Measurements from ENCODE around the gene PRM2. TPM values are rescaled to one million over a fixed set of nuclear protein-coding genes. Genes with fewer than 3 reads are reported as not detected.
A peak's percentile ranks its signal among the peaks of the same experiment; 100 is the strongest.

Gene PRM2
- total and polyA plus RNA-seq, 2 experiments from 2014 or later = not detected

GRCh38 chr16:11296706-11297491 is 20.6 kb upstream of the PRM2 start:
- no peak for TF ChIP-seq EZH2phosphoT487 (IDR thresholded peaks at IDR 0.05; ENCODE audit: insufficient read depth, low read depth)
- no peaks in the 10 kb centered on the region for H3K79me2 ChIP-seq (ENCODE audit: insufficient read depth)
- no peaks in the 10 kb centered on the region for H3K36me3 ChIP-seq (ENCODE audit: low read depth)
- no peaks in the 10 kb centered on the region for H4K20me1 ChIP-seq (ENCODE audit: insufficient read depth)
- no peak overlapping the region for H3K27ac ChIP-seq
- no peaks in the 10 kb centered on the region for H3K9me2 ChIP-seq (ENCODE audit: insufficient read depth)
- no peak for DNase-seq
- in situ Hi-C loops (cut with MboI) = no loop called here
- H2AFZ ChIP-seq = no peak overlapping the region
- peaks cover 9% of the 10 kb centered on the region; the same call in 1 of the 2 replicates for H3K4me1 ChIP-seq (ENCODE audit: insufficient read depth)
- 56 to 61% methylated on average over 10 of the region's 10 CpGs for WGBS, 2 experiments (ENCODE audit: low coverage in 1 of 2, low lambda C conversion rate in 2 of 2, missing lambda C conversion rate in 2 of 2)
- H3K27me3 ChIP-seq (replicated peaks; ENCODE audit: insufficient read depth) = no peaks in the 10 kb centered on the region
- peak overlapping the region; percentile 36; the same call in 1 of the 2 replicates for H3K4me3 ChIP-seq
- H3F3A ChIP-seq (ENCODE audit: insufficient read depth) = 0 out of 2 replicates have a peak, but pooled peaks cover 4% of the 10 kb centered on the region
- H3K9ac ChIP-seq = 0 out of 2 replicates have a peak overlapping the region, but pooled peaks have one; percentile 5
- peak overlapping the region; percentile 50 for H3K4me2 ChIP-seq (ENCODE audit: unreplicated experiment)
- no peaks in the 10 kb centered on the region for H3K9me3 ChIP-seq (ENCODE audit: low read depth)

- Histone ChIP-seq H3K4me2 (ENCODE audit: unreplicated experiment) (no peak overlapping the region), H4K20me1 (ENCODE audit: insufficient read depth) (no peaks in the 10 kb centered on the region), H3K4me3 (no peak overlapping the region), H3K36me3 (ENCODE audit: low read depth) (no peaks in the 10 kb centered on the region), H3K9me3 (ENCODE audit: low read depth) (no peaks in the 10 kb centered on the region), H3K9ac (no peak overlapping the region), H3K9me2 (ENCODE audit: insufficient read depth) (no peaks in the 10 kb centered on the region), H3K27me3 (replicated peaks; ENCODE audit: insufficient read depth) (no peaks in the 10 kb centered on the region; the same call in 1 of the 2 replicates), H3K79me2 (ENCODE audit: insufficient read depth) (no peaks in the 10 kb centered on the region), H3F3A (ENCODE audit: insufficient read depth) (0 out of 2 replicates have a peak, but pooled peaks cover 4% of the 10 kb centered on the region), H2AFZ (no peak overlapping the region), H3K4me1 (ENCODE audit: insufficient read depth) (peaks cover 9% of the 10 kb centered on the region; the same call in 1 of the 2 replicates), H3K27ac (no peak overlapping the region)
- 91 to 92% methylated on average over 3 of the region's 3 CpGs for WGBS, 2 experiments (ENCODE audit: low coverage in 1 of 2, low lambda C conversion rate in 2 of 2, missing lambda C conversion rate in 2 of 2)
- no peak for TF ChIP-seq EZH2 (IDR thresholded peaks at IDR 0.05; ENCODE audit: insufficient read depth, poor library complexity, severe bottlenecking)
- no peak for TF ChIP-seq EZH2phosphoT487 (IDR thresholded peaks at IDR 0.05; ENCODE audit: insufficient read depth, low read depth)
- in situ Hi-C loops (cut with MboI) = no loop called here
- no peak for DNase-seq
Measured at GRCh38 chr16:11296351-11296705, 20.0 kb upstream of the PRM2 start.

GRCh38 chr16:11295672-11296071 is 19.4 kb upstream of the PRM2 start:
- H3K4me1 ChIP-seq (ENCODE audit: insufficient read depth) = peaks cover 9% of the 10 kb centered on the region; the same call in 1 of the 2 replicates
- no peaks in the 10 kb centered on the region for H3K36me3 ChIP-seq (ENCODE audit: low read depth)
- WGBS, 2 experiments (ENCODE audit: low coverage in 1 of 2, low lambda C conversion rate in 2 of 2, missing lambda C conversion rate in 2 of 2) = 94 to 98% methylated on average over 4 of the region's 4 CpGs
- in situ Hi-C loops (cut with MboI) = no loop called here
- no peak overlapping the region for H2AFZ ChIP-seq
- H3K4me2 ChIP-seq (ENCODE audit: unreplicated experiment) = no peak overlapping the region
- 0 out of 2 replicates have a peak, but pooled peaks cover 4% of the 10 kb centered on the region for H3F3A ChIP-seq (ENCODE audit: insufficient read depth)
- H3K9me3 ChIP-seq (ENCODE audit: low read depth) = no peaks in the 10 kb centered on the region
- TF ChIP-seq EZH2phosphoT487 (IDR thresholded peaks at IDR 0.05; ENCODE audit: insufficient read depth, low read depth) = no peak
- no peak for TF ChIP-seq EZH2 (IDR thresholded peaks at IDR 0.05; ENCODE audit: insufficient read depth, poor library complexity, severe bottlenecking)
- H3K9me2 ChIP-seq (ENCODE audit: insufficient read depth) = no peaks in the 10 kb centered on the region
- no peak overlapping the region for H3K4me3 ChIP-seq
- no peaks in the 10 kb centered on the region; the same call in 1 of the 2 replicates for H3K27me3 ChIP-seq (replicated peaks; ENCODE audit: insufficient read depth)
- H4K20me1 ChIP-seq (ENCODE audit: insufficient read depth) = no peaks in the 10 kb centered on the region
- no peaks in the 10 kb centered on the region for H3K79me2 ChIP-seq (ENCODE audit: insufficient read depth)
- DNase-seq = no peak
- no peak overlapping the region for H3K9ac ChIP-seq
- H3K27ac ChIP-seq = no peak overlapping the region

GRCh38 chr16:11292076-11292748 is 15.9 kb upstream of the PRM2 start:
- Histone ChIP-seq H3K27ac (no peak overlapping the region), H3K36me3 (ENCODE audit: low read depth) (no peaks in the 10 kb centered on the region), H3K9me2 (ENCODE audit: insufficient read depth) (no peaks in the 10 kb centered on the region), H3K79me2 (ENCODE audit: insufficient read depth) (no peaks in the 10 kb centered on the region), H3K9me3 (ENCODE audit: low read depth) (no peaks in the 10 kb centered on the region), H3K4me1 (ENCODE audit: insufficient read depth) (peaks cover 6% of the 10 kb centered on the region; the same call in 1 of the 2 replicates), H3K27me3 (replicated peaks; ENCODE audit: insufficient read depth) (no peaks in the 10 kb centered on the region; the same call in 1 of the 2 replicates), H3K4me2 (ENCODE audit: unreplicated experiment) (no peak overlapping the region), H3K4me3 (no peak overlapping the region), H3K9ac (no peak overlapping the region), H3F3A (ENCODE audit: insufficient read depth) (no peaks in the 10 kb centered on the region), H4K20me1 (ENCODE audit: insufficient read depth) (no peaks in the 10 kb centered on the region), H2AFZ (no peak overlapping the region)
- no peak for DNase-seq
- 67 to 72% methylated on average over 7 of the region's 7 CpGs for WGBS, 2 experiments (ENCODE audit: low coverage in 1 of 2, low lambda C conversion rate in 2 of 2, missing lambda C conversion rate in 2 of 2)
- TF ChIP-seq EZH2 (IDR thresholded peaks at IDR 0.05; ENCODE audit: insufficient read depth, poor library complexity, severe bottlenecking) = no peak
- no peak for TF ChIP-seq EZH2phosphoT487 (IDR thresholded peaks at IDR 0.05; ENCODE audit: insufficient read depth, low read depth)
- in situ Hi-C loops (cut with MboI) = no loop called here

All from GM23248 (cell line).